Astrocyte (in vitro differentiated cells and primary cell): ENCODE data around the gene FGD4. TPM values are rescaled to one million over a fixed set of nuclear protein-coding genes. Genes with fewer than 3 reads are reported as not detected.

Experiments
- DNase-seq: peaks from one replicate; pipeline ENCODE4 v3.0.0-alpha.2; 2010; ENCODE audit warnings: low read depth
- FAIRE-seq: peaks from 2 replicates; lab custom pipeline; 2011; peaks lifted over from hg19 to GRCh38; lab: Jason Lieb, UNC
- H2AFZ ChIP-seq: 2 replicates; pipeline ENCODE4 v1.6.0; 2012; ENCODE audit warnings: low read depth, low read length, inconsistent platforms
- H3K27ac ChIP-seq: 2 replicates; pipeline ENCODE4 v1.5.1; 2011; ENCODE audit warnings: low read depth, low read length, inconsistent platforms
- H3K27me3 ChIP-seq: 2 replicates; pipeline ENCODE4 v1.6.0; 2011; ENCODE audit warnings: low read length, inconsistent platforms; ENCODE audit not compliant: insufficient read depth
- H3K36me3 ChIP-seq: 2 replicates; pipeline ENCODE4 v1.5.1; 2011; ENCODE audit warnings: low read length, inconsistent platforms; ENCODE audit not compliant: insufficient read depth
- H3K4me1 ChIP-seq: 2 replicates; pipeline ENCODE4 v1.5.1; 2011; ENCODE audit warnings: low read length, inconsistent platforms; ENCODE audit not compliant: insufficient read depth
- H3K4me2 ChIP-seq: 2 replicates; pipeline ENCODE4 v1.6.0; 2012; ENCODE audit warnings: low read length, inconsistent platforms
- H3K4me3 ChIP-seq: 2 replicates; pipeline ENCODE4 v1.5.1; 2011; ENCODE audit warnings: low read depth, mild to moderate bottlenecking, low read length, inconsistent platforms; ENCODE audit not compliant: insufficient read depth
- H3K79me2 ChIP-seq: 2 replicates; pipeline ENCODE4 v1.6.0; 2012; ENCODE audit warnings: mild to moderate bottlenecking, low read length, inconsistent platforms; ENCODE audit not compliant: insufficient read depth
- H3K9ac ChIP-seq: 2 replicates; pipeline ENCODE4 v1.6.0; 2012; ENCODE audit warnings: mild to moderate bottlenecking, low read length, inconsistent platforms
- H3K9me3 ChIP-seq: 2 replicates; pipeline ENCODE4 v1.5.1; 2012; ENCODE audit warnings: low read depth, mild to moderate bottlenecking, low read length, inconsistent platforms; ENCODE audit not compliant: insufficient read depth
- H4K20me1 ChIP-seq: 2 replicates; pipeline ENCODE4 v1.6.0; 2012; ENCODE audit warnings: low read length, inconsistent platforms; ENCODE audit not compliant: insufficient read depth
- H3K27ac Mint-ChIP-seq: one replicate; pipeline ENCODE4 v1.8.0; 2021; ENCODE audit warnings: mild to moderate bottlenecking, mixed read lengths; ENCODE audit not compliant: unreplicated experiment
- H3K27me3 Mint-ChIP-seq: one replicate; pipeline ENCODE4 v1.8.0; 2021; ENCODE audit warnings: low read depth, mixed read lengths; ENCODE audit not compliant: unreplicated experiment
- H3K36me3 Mint-ChIP-seq: one replicate; pipeline ENCODE4 v1.8.0; 2021; ENCODE audit warnings: low read depth, mixed read lengths; ENCODE audit not compliant: unreplicated experiment
- H3K4me1 Mint-ChIP-seq: one replicate; pipeline ENCODE4 v1.8.0; 2021; ENCODE audit warnings: low read depth, mixed read lengths; ENCODE audit not compliant: unreplicated experiment
- H3K4me3 Mint-ChIP-seq: one replicate; pipeline ENCODE4 v1.8.0; 2021; ENCODE audit warnings: mild to moderate bottlenecking, moderate library complexity, mixed read lengths; ENCODE audit not compliant: unreplicated experiment
- H3K9me3 Mint-ChIP-seq: one replicate; pipeline ENCODE4 v1.8.0; 2021; ENCODE audit warnings: mild to moderate bottlenecking, mixed read lengths; ENCODE audit not compliant: unreplicated experiment
- EZH2 ChIP-seq: IDR thresholded peaks from 2 replicates; pipeline ENCODE4 v1.6.1; 2012; ENCODE audit warnings: mild to moderate bottlenecking, low read length, inconsistent platforms; ENCODE audit not compliant: insufficient read depth
- total RNA-seq: library from RNA; stranded (reverse); gene quantifications from 2 replicates; pipeline ENCODE4 v1.2.1, GENCODE V29; 2021
- TF ChIP-seq, protein P1 (sequence below): IDR thresholded peaks from 2 replicates; pipeline ENCODE4 v1.5.1; 2011; ENCODE audit warnings: low read depth, mild to moderate bottlenecking, inconsistent platforms, low read length, moderate library complexity; ENCODE audit not compliant: insufficient read depth

Gene FGD4
- total RNA-seq, 1 donor from 2014 or later: 18.7 TPM

DNA sequence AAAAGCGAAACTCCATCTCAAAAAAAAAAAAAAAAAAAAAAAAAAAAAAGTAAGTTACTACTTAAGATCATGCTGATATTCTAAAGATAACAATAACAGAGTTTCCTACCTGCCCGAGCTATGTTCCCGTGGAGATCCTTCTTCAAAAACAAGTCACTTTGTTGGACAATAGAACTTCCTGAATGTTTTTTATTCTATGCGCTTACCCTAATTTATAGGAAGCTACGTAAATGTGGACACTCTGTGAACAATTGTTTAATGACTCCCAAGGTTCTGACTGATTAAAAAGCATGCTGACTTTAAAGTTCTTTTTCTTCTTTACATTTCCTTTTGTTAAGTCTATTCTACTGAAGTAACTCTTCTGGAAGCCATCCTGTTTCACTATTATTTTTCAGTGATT is 52.5 kb downstream of the FGD4 start:
- Mint-ChIP-seq H3K36me3 (no peaks in the 10 kb centered on the region), H3K4me1 (peaks cover 37% of the 10 kb centered on the region), H3K9me3 (no peaks in the 10 kb centered on the region), H3K27me3 (no peaks in the 10 kb centered on the region), H3K4me3 (no peak overlapping the region), H3K27ac (no peak overlapping the region)
- Histone ChIP-seq H4K20me1 (no peaks in the 10 kb centered on the region), H3K4me1 (peaks cover 18% of the 10 kb centered on the region), H3K27me3 (no peaks in the 10 kb centered on the region), H3K79me2 (no peaks in the 10 kb centered on the region), H3K9me3 (no peaks in the 10 kb centered on the region), H2AFZ (no peak overlapping the region), H3K4me3 (no peak overlapping the region), H3K27ac (no peak overlapping the region), H3K4me2 (no peak overlapping the region), H3K9ac (no peak overlapping the region), H3K36me3 (no peaks in the 10 kb centered on the region)
- DNase-seq (no peak), FAIRE-seq (no peak)
- TF ChIP-seq, protein P1, sequence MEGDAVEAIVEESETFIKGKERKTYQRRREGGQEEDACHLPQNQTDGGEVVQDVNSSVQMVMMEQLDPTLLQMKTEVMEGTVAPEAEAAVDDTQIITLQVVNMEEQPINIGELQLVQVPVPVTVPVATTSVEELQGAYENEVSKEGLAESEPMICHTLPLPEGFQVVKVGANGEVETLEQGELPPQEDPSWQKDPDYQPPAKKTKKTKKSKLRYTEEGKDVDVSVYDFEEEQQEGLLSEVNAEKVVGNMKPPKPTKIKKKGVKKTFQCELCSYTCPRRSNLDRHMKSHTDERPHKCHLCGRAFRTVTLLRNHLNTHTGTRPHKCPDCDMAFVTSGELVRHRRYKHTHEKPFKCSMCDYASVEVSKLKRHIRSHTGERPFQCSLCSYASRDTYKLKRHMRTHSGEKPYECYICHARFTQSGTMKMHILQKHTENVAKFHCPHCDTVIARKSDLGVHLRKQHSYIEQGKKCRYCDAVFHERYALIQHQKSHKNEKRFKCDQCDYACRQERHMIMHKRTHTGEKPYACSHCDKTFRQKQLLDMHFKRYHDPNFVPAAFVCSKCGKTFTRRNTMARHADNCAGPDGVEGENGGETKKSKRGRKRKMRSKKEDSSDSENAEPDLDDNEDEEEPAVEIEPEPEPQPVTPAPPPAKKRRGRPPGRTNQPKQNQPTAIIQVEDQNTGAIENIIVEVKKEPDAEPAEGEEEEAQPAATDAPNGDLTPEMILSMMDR: no peak
- TF ChIP-seq EZH2: no peak

DNA sequence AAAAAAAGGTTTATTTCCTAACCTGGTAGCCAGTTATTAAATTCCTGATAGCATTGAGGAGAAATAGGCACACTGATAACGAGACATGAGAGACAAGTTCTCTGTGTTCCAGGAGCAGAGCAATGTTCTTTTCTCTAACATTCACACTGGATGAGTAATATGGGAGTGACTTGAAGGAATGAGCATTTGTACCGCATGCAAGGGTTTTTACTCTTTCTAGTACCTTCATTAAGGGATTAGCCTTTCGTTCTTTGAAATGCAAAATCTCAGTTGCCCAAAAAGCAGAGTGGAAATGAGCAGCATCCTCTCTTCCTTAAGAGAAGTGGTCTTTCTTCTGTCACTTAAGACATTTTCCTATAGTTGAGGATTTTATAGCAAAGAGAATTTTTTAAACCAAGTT is 54.7 kb downstream of the FGD4 start:
- FAIRE-seq (peak; percentile 93), DNase-seq (peak; percentile 79)
- H4K20me1 ChIP-seq: no peaks in the 10 kb centered on the region
- H3K4me2 ChIP-seq: peak overlapping the region; percentile 69
- Mint-ChIP-seq H3K36me3 (no peaks in the 10 kb centered on the region), H3K27ac (peak overlapping the region; percentile 95), H3K4me1 (peaks cover 25% of the 10 kb centered on the region), H3K27me3 (no peaks in the 10 kb centered on the region), H3K9me3 (no peaks in the 10 kb centered on the region), H3K4me3 (peak overlapping the region; percentile 57)
- H3K4me1 ChIP-seq: peaks cover 23% of the 10 kb centered on the region
- H2AFZ ChIP-seq: peak overlapping the region; percentile 36
- H3K27me3 ChIP-seq: no peaks in the 10 kb centered on the region
- H3K79me2 ChIP-seq: no peaks in the 10 kb centered on the region
- H3K9me3 ChIP-seq: no peaks in the 10 kb centered on the region
- H3K36me3 ChIP-seq: no peaks in the 10 kb centered on the region
- H3K27ac ChIP-seq: peak overlapping the region; percentile 20
- H3K4me3 ChIP-seq: peak overlapping the region; percentile 3
- H3K9ac ChIP-seq: peak overlapping the region; percentile 49
- no peak for TF ChIP-seq EZH2
- TF ChIP-seq, protein P1: no peak

DNA sequence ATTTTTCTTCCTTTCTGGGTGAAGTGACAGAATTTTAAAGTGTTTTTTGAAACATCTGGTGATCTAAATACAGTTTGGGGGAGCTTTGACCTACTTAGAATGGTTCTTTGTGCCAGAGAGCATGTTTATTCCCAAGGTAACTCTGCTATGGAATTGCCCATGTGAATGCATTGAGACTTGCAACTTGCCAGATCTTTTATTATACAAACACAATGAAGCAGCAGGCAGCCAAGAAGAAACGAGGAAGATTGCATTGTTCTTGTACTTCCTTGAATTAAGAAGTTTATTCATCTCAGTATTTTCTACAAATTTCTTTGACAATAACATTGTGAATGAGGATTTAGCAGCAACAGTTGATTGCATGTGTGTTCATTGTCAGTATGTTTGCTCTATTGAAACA is 55.5 kb downstream of the FGD4 start:
- DNase-seq (no peak), FAIRE-seq (no peak)
- Mint-ChIP-seq H3K9me3 (no peaks in the 10 kb centered on the region), H3K27me3 (no peaks in the 10 kb centered on the region), H3K36me3 (no peaks in the 10 kb centered on the region), H3K4me3 (peak overlapping the region; percentile 35), H3K4me1 (peaks cover 25% of the 10 kb centered on the region), H3K27ac (peak overlapping the region; percentile 89)
- Histone ChIP-seq H3K4me3 (no peak overlapping the region), H3K36me3 (no peaks in the 10 kb centered on the region), H3K27me3 (no peaks in the 10 kb centered on the region), H3K9ac (peak overlapping the region; percentile 49), H3K4me1 (peaks cover 23% of the 10 kb centered on the region), H3K79me2 (no peaks in the 10 kb centered on the region), H3K27ac (no peak overlapping the region), H3K9me3 (no peaks in the 10 kb centered on the region), H3K4me2 (no peak overlapping the region), H2AFZ (no peak overlapping the region), H4K20me1 (no peaks in the 10 kb centered on the region)
- no peak for TF ChIP-seq EZH2
- TF ChIP-seq, protein P1: no peak
